ENCODE results near the gene EPS15.
"Not testable (repeated sequence)": the region's sequence is repeated elsewhere in the genome, so short reads cannot be mapped to it uniquely, and the experiment has no call there.

EPS15 gene

DNA sequence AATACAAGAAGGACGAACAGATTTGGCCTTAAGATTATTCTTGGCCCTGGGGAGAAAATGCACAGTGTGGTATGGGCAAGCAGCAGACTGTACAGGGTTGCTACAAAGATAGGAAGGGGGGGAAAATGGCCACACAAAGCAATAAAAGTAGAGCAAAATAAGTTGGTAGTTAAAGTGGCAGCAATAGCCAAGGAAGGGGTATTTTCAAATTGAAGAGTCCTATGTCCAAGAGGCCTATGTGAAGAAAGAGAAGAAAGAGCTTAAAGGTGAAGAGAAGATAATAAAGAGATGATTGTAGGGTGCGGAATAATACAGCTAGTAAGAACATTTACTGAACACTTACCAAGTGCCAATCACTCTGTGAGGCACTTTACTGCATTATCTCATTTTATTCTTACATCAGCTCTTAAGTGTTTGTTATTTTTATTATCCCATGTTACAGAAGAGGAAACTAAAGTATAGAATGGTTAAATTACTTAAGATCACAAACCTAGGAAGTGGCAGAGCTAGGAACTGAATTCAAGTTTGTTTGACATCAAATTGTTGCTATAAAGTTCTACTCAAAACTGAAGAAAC is 100.6 kb downstream of the EPS15 start:
- no peak for DNase-seq
- Histone ChIP-seq H3K4me3 (ENCODE audit: low read depth, low read length) (no peak overlapping the region), H3K27ac (no peak overlapping the region), H3K27me3 (ENCODE audit: insufficient read depth, low read depth, severe bottlenecking) (no peaks in the 10 kb centered on the region), H3K9me3 (ENCODE audit: severe bottlenecking) (no peaks in the 10 kb centered on the region), H3K36me3 (no peaks in the 10 kb centered on the region)
- TF ChIP-seq, protein P1, sequence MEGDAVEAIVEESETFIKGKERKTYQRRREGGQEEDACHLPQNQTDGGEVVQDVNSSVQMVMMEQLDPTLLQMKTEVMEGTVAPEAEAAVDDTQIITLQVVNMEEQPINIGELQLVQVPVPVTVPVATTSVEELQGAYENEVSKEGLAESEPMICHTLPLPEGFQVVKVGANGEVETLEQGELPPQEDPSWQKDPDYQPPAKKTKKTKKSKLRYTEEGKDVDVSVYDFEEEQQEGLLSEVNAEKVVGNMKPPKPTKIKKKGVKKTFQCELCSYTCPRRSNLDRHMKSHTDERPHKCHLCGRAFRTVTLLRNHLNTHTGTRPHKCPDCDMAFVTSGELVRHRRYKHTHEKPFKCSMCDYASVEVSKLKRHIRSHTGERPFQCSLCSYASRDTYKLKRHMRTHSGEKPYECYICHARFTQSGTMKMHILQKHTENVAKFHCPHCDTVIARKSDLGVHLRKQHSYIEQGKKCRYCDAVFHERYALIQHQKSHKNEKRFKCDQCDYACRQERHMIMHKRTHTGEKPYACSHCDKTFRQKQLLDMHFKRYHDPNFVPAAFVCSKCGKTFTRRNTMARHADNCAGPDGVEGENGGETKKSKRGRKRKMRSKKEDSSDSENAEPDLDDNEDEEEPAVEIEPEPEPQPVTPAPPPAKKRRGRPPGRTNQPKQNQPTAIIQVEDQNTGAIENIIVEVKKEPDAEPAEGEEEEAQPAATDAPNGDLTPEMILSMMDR (IDR thresholded peaks at IDR 0.05; ENCODE audit: low read depth, low read length): no peak

DNA sequence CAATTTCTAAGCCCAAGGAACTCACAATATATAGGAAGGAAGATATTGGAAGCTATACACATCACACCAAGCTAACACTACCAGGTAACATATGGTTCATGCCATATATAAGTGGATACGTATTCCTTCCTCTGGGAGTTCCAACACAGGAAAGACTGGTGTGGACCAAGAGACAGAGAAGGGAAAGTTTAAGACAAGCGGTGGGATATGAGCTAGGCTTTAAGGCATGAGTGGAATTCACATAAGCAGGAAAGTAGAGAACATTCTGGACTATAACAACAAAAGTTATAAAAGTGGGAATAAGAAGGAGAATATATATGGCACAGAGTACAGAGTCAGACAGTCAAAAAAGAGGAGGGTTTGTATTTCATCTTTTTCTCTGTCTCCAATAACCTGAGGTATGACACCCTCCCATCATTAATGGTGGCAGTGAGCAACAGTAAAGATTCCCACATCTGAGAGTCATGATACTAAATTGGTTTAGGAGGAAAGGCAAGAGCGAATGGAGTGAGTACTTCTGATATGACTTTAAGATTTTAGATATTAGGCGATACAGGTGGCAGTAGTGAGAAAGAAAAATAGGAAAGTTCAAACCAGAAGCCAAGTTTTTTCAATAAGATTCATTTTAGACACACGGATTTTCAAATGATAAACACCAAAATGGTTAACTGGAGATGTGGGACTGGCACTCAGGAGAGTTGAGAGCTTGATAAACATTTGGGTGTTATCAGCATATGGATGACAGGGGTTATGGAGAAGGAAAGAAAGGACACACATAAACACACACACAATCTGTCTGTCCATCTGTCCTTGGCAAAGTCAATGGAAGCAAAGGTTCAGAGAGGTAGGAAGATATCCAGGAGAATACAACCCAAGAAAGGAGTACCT is 101.3 kb downstream of the EPS15 start:
- H3K27me3 ChIP-seq (ENCODE audit: insufficient read depth, low read depth, severe bottlenecking): no peaks in the 10 kb centered on the region
- no peak overlapping the region for H3K27ac ChIP-seq
- no peaks in the 10 kb centered on the region for H3K36me3 ChIP-seq
- no peak for DNase-seq
- TF ChIP-seq, protein P1 (IDR thresholded peaks at IDR 0.05; ENCODE audit: low read depth, low read length): no peak
- H3K9me3 ChIP-seq (ENCODE audit: severe bottlenecking): no peaks in the 10 kb centered on the region
- no peak overlapping the region for H3K4me3 ChIP-seq (ENCODE audit: low read depth, low read length)

DNA sequence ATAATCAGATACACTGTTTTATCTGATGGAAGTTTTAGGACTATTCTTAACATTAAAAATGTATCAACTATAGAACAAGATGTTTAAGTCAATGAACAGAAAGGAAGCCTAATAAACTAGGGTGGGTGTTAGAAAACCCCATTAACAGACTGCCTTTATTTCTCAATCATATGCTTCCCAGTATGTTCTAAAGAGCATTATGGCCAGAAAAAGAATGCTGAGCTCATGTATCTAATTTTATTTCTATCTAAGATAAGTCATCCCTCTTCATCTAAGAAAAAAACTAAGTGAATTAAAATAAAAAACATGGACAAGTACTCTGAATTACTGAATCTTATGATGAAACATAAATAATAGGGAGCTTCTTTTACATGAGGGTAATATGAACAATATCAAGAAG is 102.2 kb downstream of the EPS15 start:
- Histone ChIP-seq H3K4me3 (ENCODE audit: low read depth, low read length) (no peak overlapping the region), H3K27me3 (ENCODE audit: insufficient read depth, low read depth, severe bottlenecking) (no peaks in the 10 kb centered on the region), H3K36me3 (no peaks in the 10 kb centered on the region), H3K9me3 (ENCODE audit: severe bottlenecking) (no peaks in the 10 kb centered on the region), H3K27ac (no peak overlapping the region)
- TF ChIP-seq, protein P1 (IDR thresholded peaks at IDR 0.05; ENCODE audit: low read depth, low read length): no peak
- no peak for DNase-seq

DNA sequence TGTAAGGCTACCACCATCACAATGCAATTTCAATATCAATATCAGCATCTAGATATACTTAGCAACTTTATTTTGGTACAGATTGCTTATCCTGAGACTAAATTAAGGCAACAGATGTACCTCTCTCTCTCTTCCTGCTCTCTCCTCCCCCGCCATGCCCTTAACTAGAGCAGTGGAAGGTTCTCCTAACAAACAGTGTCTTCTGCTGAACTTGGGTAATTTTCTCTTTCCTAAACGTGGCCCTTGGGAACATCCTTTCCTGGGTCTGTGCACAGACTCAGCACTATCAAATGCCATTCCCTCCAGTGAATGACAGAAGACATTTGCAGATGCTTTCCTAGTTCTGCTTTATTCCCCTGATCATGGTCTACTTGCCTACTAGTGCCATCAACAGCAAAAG is 103.1 kb downstream of the EPS15 start:
- no peak overlapping the region for H3K4me3 ChIP-seq (ENCODE audit: low read depth, low read length)

DNA sequence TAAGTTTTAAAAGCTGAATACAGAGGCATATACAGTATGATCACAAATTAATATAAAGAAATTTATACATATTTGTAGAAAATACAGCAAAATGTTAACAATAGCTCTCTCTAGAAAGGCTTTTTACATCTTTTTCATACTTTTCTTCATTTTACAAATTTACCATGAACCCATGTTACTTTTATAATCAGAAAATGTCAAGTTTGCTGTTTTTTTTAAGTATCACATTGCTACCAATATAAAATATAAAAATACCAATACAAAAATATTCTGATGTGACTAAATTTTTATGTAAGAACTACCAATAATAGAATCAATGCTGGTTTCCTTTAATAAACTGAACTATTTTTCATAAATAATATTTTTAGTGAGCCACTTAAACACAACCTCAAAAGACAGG is 104.3 kb downstream of the EPS15 start:
- no peaks in the 10 kb centered on the region for H3K9me3 ChIP-seq (ENCODE audit: severe bottlenecking)
- TF ChIP-seq, protein P1 (IDR thresholded peaks at IDR 0.05; ENCODE audit: low read depth, low read length): no peak
- no peaks in the 10 kb centered on the region for H3K36me3 ChIP-seq
- no peaks in the 10 kb centered on the region for H3K27me3 ChIP-seq (ENCODE audit: insufficient read depth, low read depth, severe bottlenecking)
- no peak for DNase-seq
- no peak overlapping the region for H3K4me3 ChIP-seq (ENCODE audit: low read depth, low read length)
- H3K27ac ChIP-seq: no peak overlapping the region

More for the DNA sequence above, 103.1 kb downstream of the EPS15 start:
- TF ChIP-seq, protein P1 (IDR thresholded peaks at IDR 0.05; ENCODE audit: low read depth, low read length): no peak
- no peaks in the 10 kb centered on the region for H3K36me3 ChIP-seq
- no peaks in the 10 kb centered on the region for H3K9me3 ChIP-seq (ENCODE audit: severe bottlenecking)
- no peaks in the 10 kb centered on the region for H3K27me3 ChIP-seq (ENCODE audit: insufficient read depth, low read depth, severe bottlenecking)
- no peak overlapping the region for H3K27ac ChIP-seq
- DNase-seq: no peak

DNA sequence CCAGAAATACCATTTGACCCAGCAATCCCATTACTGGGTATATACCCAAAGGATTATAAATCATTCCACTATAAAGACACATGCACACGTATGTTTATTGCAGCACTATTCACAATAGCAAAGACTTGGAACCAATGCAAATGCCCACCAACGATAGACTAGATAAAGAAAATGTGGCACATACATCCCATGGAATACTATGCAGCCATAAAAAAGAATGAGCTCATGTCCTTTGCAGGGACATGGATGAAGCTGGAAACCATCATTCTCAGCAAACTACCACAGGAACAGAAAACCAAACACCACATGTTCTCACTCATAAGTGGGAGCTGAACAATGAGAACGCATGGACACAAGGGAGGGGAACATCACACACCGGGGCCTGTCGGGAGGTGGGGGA is 107.2 kb downstream of the EPS15 start:
- not testable (repeated sequence) for DNase-seq; H3K4me3 ChIP-seq (ENCODE audit: low read depth, low read length); H3K27ac ChIP-seq; H3K27me3 ChIP-seq (ENCODE audit: insufficient read depth, low read depth, severe bottlenecking); H3K9me3 ChIP-seq (ENCODE audit: severe bottlenecking)
- H3K36me3 ChIP-seq: peaks cover 17% of the 10 kb centered on the region

Measured in WERI-Rb-1 (cell line).